Fibroblast of mammary gland (primary cell): ENCODE data around the gene ZDBF2.
A peak's percentile ranks its signal among the peaks of the same experiment; 100 is the strongest.

Experiments used
- DNase-seq: peaks from one replicate; pipeline ENCODE4 v3.0.0-alpha.2; 2010; ENCODE audit warnings: low read depth
- H3K4me3 ChIP-seq: 2 replicates; pipeline ENCODE4 v1.5.1; 2011; ENCODE audit warnings: low read depth, mild to moderate bottlenecking, low read length, moderate library complexity; ENCODE audit not compliant: control insufficient read depth
- CTCF ChIP-seq: conservative IDR thresholded peaks from 2 replicates; pipeline ENCODE4 v1.5.1; 2011; ENCODE audit warnings: low read depth, low read length, inconsistent platforms; ENCODE audit not compliant: control insufficient read depth, insufficient read depth

The ZDBF2 gene

GRCh38 chr2:206259376-206260187 lies 14.9 kb upstream of the ZDBF2 start:
- no peak for DNase-seq
- no peak for TF ChIP-seq CTCF
- no peak overlapping the region for H3K4me3 ChIP-seq

GRCh38 chr2:206260188-206261012 lies 14.1 kb upstream of the ZDBF2 start:
- H3K4me3 ChIP-seq, result no peak overlapping the region
- TF ChIP-seq CTCF, result peak; percentile 61
- peak; percentile 55 for DNase-seq

GRCh38 chr2:206263959-206264603 lies 10.4 kb upstream of the ZDBF2 start:
- DNase-seq, result no peak
- H3K4me3 ChIP-seq, result no peak overlapping the region
- TF ChIP-seq CTCF, result no peak

- no peak for DNase-seq
- no peak overlapping the region for H3K4me3 ChIP-seq
- no peak for TF ChIP-seq CTCF
Observed at GRCh38 chr2:206266130-206267125, 8.0 kb upstream of the ZDBF2 start.

- no peak for DNase-seq
- H3K4me3 ChIP-seq, result no peak overlapping the region
- no peak for TF ChIP-seq CTCF
Observed at GRCh38 chr2:206267567-206267966, 6.9 kb upstream of the ZDBF2 start.

GRCh38 chr2:206271065-206271464 lies 3.4 kb upstream of the ZDBF2 start:
- DNase-seq, result no peak
- H3K4me3 ChIP-seq, result no peak overlapping the region
- no peak for TF ChIP-seq CTCF
